Fibroblast of lung (primary cell): Measurements from ENCODE around the gene TAP2. TPM values are rescaled to one million over a fixed set of nuclear protein-coding genes. Genes with fewer than 3 reads are reported as not detected.
"Not testable (repeated sequence)": the region's sequence is repeated elsewhere in the genome, so short reads cannot be mapped to it uniquely, and the experiment has no call there.

Source experiments
- DNase-seq, 2 donors: peaks; one replicate each; pipeline versions ENCODE4 v3.0.0 to v3.0.0-alpha.2; 2010; ENCODE audit warnings: low read depth in 2 of 2
- H2AFZ ChIP-seq: 2 replicates; pipeline ENCODE4 v1.5.1; 2012; ENCODE audit warnings: low read length, control low read depth, inconsistent platforms
- H3K27ac ChIP-seq: 2 replicates; pipeline ENCODE4 v1.5.1; 2011; ENCODE audit warnings: low read length, control low read depth; ENCODE audit not compliant: insufficient read depth
- H3K27me3 ChIP-seq: 2 replicates; pipeline ENCODE4 v1.5.1; 2011; ENCODE audit warnings: mild to moderate bottlenecking, low read length; ENCODE audit not compliant: control insufficient read depth, insufficient read depth
- H3K36me3 ChIP-seq: 2 replicates; pipeline ENCODE4 v1.5.1; 2011; ENCODE audit warnings: low read length; ENCODE audit not compliant: control insufficient read depth, insufficient read depth
- H3K4me1 ChIP-seq: 2 replicates; pipeline ENCODE4 v1.5.1; 2011; ENCODE audit warnings: low read length; ENCODE audit not compliant: control insufficient read depth, insufficient read depth; ENCODE audit errors: extremely low read depth
- H3K4me2 ChIP-seq: 2 replicates; pipeline ENCODE4 v1.5.1; 2011; ENCODE audit warnings: low read length, control low read depth; ENCODE audit not compliant: insufficient read depth; ENCODE audit errors: extremely low read depth
- H3K4me3 ChIP-seq, 4 experiments: fragments of 200-600 bp in 1 of 4; sonication (generic) in 1 of 4; replicated peaks in 1 of 4; 2 replicates each; pipeline ENCODE4 v1.5.1; 2011 to 2016; ENCODE audit warnings: low read length in 4 of 4, low read depth in 3 of 4, mild to moderate bottlenecking in 3 of 4, control low read depth in 2 of 4, inconsistent platforms in 1 of 4, mixed read lengths in 1 of 4; ENCODE audit not compliant: insufficient read depth in 1 of 4; ENCODE audit errors: control extremely low read depth in 1 of 4
- H3K79me2 ChIP-seq: 2 replicates; pipeline ENCODE4 v1.5.1; 2012; ENCODE audit warnings: mild to moderate bottlenecking, low read length, inconsistent platforms; ENCODE audit not compliant: control insufficient read depth, insufficient read depth
- H3K9ac ChIP-seq: 2 replicates; pipeline ENCODE4 v1.5.1; 2011; ENCODE audit warnings: mild to moderate bottlenecking, low read length, control low read depth; ENCODE audit not compliant: insufficient read depth
- H3K9me3 ChIP-seq: 2 replicates; pipeline ENCODE4 v1.5.1; 2012; ENCODE audit warnings: low read depth, low read length; ENCODE audit not compliant: control insufficient read depth, insufficient read depth
- H4K20me1 ChIP-seq: 2 replicates; pipeline ENCODE4 v1.5.1; 2011; ENCODE audit warnings: low read length; ENCODE audit not compliant: control insufficient read depth, insufficient read depth; ENCODE audit errors: extremely low read depth
- CTCF ChIP-seq, 2 donors: IDR thresholded peaks in 1 of 2; conservative IDR thresholded peaks in 1 of 2; 1 replicate in 1 of 2; 2 replicates in 1 of 2; pipeline ENCODE4 v1.5.1; 2011 to 2012; ENCODE audit warnings: low read length in 2 of 2, control low read depth in 1 of 2, inconsistent platforms in 1 of 2, low read depth in 1 of 2, mild to moderate bottlenecking in 1 of 2
- EZH2 ChIP-seq: IDR thresholded peaks from 2 replicates; pipeline ENCODE4 v1.5.1; 2012; ENCODE audit warnings: low read length, control low read depth, mild to moderate bottlenecking; ENCODE audit errors: missing control alignments
- polyA plus RNA-seq, 2 donors: library from polyadenylated mRNA; depleted of rRNA in 1 of 2; stranded (reverse) in 1 of 2; unstranded in 1 of 2; fragments of >200 nt; gene quantifications; 2 replicates each; pipeline ENCODE4 v1.2.1, GENCODE V29; 2011 to 2012; ENCODE audit warnings: missing spikeins in 1 of 2
- total RNA-seq: library from RNA; depleted of rRNA; stranded (reverse); fragments of >200 nt; gene quantifications from 2 replicates; pipeline ENCODE4 v1.2.1, GENCODE V29; 2014

The TAP2 gene
- total and polyA plus RNA-seq, 2 donors (not counting 1 experiment from before 2014, with no cell fraction given), result 20.7 to 27.7 TPM

- Histone ChIP-seq H2AFZ (no peak overlapping the region), H3K79me2 (no peaks in the 10 kb centered on the region), H4K20me1 (no peaks in the 10 kb centered on the region), H3K4me3 (no peak overlapping the region), H3K27me3 (no peaks in the 10 kb centered on the region), H3K9me3 (no peaks in the 10 kb centered on the region), H3K4me1 (peaks cover 15% of the 10 kb centered on the region), H3K4me2 (no peak overlapping the region), H3K9ac (no peak overlapping the region), H3K27ac (no peak overlapping the region), H3K36me3 (no peaks in the 10 kb centered on the region)
- TF ChIP-seq EZH2, result no peak
- TF ChIP-seq CTCF (conservative IDR thresholded peaks at IDR 0.05 in 1 of 2, IDR thresholded peaks at IDR 0.05 in 1 of 2; ENCODE audit: low read depth in 1 of 2, low read length in 2 of 2), result peak; percentile 13 to 50
- DNase-seq, result peak; percentile 52 to 88
Measured at GRCh38 chr6:32885698-32886286, 47.3 kb upstream of the TAP2 start.

- H3K9ac ChIP-seq, result no peak overlapping the region
- H4K20me1 ChIP-seq, result no peaks in the 10 kb centered on the region
- H3K4me3 ChIP-seq, result no peak overlapping the region
- H3K27ac ChIP-seq, result no peak overlapping the region
- H2AFZ ChIP-seq, result no peak overlapping the region
- peaks cover 15% of the 10 kb centered on the region for H3K4me1 ChIP-seq
- no peak for TF ChIP-seq EZH2
- TF ChIP-seq CTCF (conservative IDR thresholded peaks at IDR 0.05 in 1 of 2, IDR thresholded peaks at IDR 0.05 in 1 of 2; ENCODE audit: low read depth in 1 of 2, low read length in 2 of 2), result no peak
- no peaks in the 10 kb centered on the region for H3K27me3 ChIP-seq
- no peak overlapping the region for H3K4me2 ChIP-seq
- DNase-seq, result peak; percentile 16 to 64
- no peaks in the 10 kb centered on the region for H3K9me3 ChIP-seq
- H3K36me3 ChIP-seq, result no peaks in the 10 kb centered on the region
- no peaks in the 10 kb centered on the region for H3K79me2 ChIP-seq
Measured at GRCh38 chr6:32883789-32884188, 45.2 kb upstream of the TAP2 start.

GRCh38 chr6:32882879-32883250 lies 44.3 kb upstream of the TAP2 start:
- no peaks in the 10 kb centered on the region for H3K36me3 ChIP-seq
- no peaks in the 10 kb centered on the region for H3K9me3 ChIP-seq
- H4K20me1 ChIP-seq, result no peaks in the 10 kb centered on the region
- H3K9ac ChIP-seq, result no peak overlapping the region
- H2AFZ ChIP-seq, result no peak overlapping the region
- no peak overlapping the region for H3K4me2 ChIP-seq
- H3K27ac ChIP-seq, result no peak overlapping the region
- no peaks in the 10 kb centered on the region for H3K79me2 ChIP-seq
- no peak overlapping the region for H3K4me3 ChIP-seq
- H3K4me1 ChIP-seq, result peaks cover 15% of the 10 kb centered on the region
- peak; percentile 14 to 59 for DNase-seq
- H3K27me3 ChIP-seq, result no peaks in the 10 kb centered on the region
- no peak for TF ChIP-seq CTCF (conservative IDR thresholded peaks at IDR 0.05 in 1 of 2, IDR thresholded peaks at IDR 0.05 in 1 of 2; ENCODE audit: low read depth in 1 of 2, low read length in 2 of 2)
- no peak for TF ChIP-seq EZH2

GRCh38 chr6:32880962-32881361 lies 42.4 kb upstream of the TAP2 start:
- not testable (repeated sequence) for H3K9ac ChIP-seq, H2AFZ ChIP-seq, H3K79me2 ChIP-seq, H3K27ac ChIP-seq, H3K4me1 ChIP-seq, H3K36me3 ChIP-seq, H3K4me3 ChIP-seq, H3K9me3 ChIP-seq, H4K20me1 ChIP-seq, H3K4me2 ChIP-seq, H3K27me3 ChIP-seq, DNase-seq
